HL-60/S4 treated with phorbol 12-myristate 13-acetate at 8.2 ng/mL for 4 days and 3 days (cell line): ENCODE results near the gene SIX1.

Experiments
- in situ Hi-C: fragments of 300-500 bp; cut with MboI; formaldehyde crosslinking; loops from 2 replicates; pipeline ENCODE4 v1.15.0; 2022; ENCODE audit warnings: low sequenced_read_pairs

SIX1 gene

GRCh38 chr14:60643463-60644314, 5.6 kb downstream of the SIX1 start:
- in situ Hi-C loops, result loop anchor here (25.0 kb wide), 1 partner anchor 619 kb away; no protein-coding TSS in a partner anchor

DNA sequence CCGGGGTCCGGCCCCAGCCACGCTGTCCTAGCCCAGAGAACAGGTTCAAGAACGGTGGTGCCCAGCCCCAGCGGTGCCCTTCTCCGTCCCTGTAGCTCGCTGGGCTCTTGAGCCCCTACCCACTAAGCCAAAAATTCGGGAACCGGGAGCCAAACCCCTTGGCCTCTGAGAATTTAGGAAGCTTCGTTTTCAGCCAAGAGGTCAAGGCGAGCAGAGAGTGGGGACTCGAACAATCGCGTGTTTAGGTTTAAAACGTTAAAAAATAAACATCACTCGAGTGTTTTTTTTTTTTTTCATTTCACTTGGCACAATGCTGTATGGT, 6.2 kb downstream of the SIX1 start:
- in situ Hi-C loops, result loop anchor here (25.0 kb wide), 1 partner anchor 619 kb away; no protein-coding TSS in a partner anchor

DNA sequence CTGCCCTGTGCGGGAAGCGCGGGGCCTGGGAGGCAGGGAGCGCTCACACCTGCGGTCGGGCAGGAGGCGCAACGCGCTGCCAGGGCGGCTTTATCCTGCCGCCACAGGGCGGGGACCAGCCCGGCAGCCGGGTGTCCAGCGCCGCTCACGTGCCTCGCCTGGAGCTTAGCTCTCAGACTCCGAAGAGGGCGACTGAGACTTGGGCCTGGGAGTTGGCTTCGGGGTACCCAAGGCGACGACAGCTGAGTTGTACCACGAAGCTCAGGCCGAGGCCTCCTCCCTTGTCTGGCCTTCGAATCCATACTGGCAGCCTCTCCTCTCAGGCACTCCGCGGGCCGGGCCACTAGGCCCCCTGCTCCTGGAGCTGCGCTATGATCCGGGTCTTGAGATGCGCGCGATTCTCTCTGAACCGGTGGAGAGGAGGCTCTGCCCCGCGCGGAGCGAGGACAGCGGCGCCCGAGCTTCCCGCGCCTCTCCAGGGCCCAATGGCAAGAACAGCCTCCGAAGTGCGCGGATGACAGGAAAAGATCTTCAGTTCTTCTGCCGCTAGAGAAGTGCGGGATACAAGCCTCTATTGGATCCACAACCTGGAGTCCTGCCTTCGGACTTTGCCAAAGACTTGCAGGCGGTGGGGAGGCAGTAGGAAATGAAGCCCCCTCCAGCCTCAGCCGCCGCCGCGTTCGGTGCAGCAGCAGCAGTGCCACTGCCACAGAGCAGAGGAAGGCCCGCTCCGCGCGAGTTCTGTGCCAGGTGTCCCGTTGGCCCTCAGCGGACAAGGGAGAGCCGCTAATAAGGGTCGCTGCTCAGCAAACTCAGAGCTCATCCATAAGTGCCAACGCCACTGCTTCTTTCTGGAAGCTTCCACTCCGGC, 6.8 kb downstream of the SIX1 start:
- in situ Hi-C loops, result loop anchor here (25.0 kb wide), 1 partner anchor 620 kb away; no protein-coding TSS in a partner anchor

DNA sequence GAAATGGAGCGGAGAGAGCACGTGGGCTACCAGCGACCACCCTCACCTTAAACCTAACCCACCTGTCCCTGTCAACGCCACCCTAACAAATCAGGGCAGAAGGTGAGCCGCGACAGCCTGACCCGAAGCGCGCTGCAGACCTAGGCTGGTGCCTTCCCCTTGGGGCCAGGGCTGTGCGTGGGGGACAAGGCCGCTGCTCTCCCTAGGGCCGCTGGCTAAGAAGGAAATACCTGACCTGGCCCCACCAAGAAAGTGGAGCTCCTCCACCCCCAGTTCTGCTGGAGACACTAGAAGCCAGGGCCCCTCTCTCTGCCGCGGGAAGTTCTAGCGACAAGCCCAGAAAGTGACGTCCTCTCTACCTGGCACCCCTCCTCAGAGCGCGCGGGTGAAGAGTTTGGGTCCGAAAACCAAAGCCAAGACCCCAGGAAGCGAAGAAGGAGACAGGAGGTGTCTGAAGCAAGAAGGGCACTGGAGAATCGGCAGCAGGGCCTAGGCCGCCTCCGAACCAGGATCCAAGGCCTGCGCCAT, 7.5 kb downstream of the SIX1 start:
- in situ Hi-C loops, result loop anchor here (25.0 kb wide), 1 partner anchor 620 kb away; no protein-coding TSS in a partner anchor

GRCh38 chr14:60640859-60641741, 8.2 kb downstream of the SIX1 start:
- in situ Hi-C loops, result loop anchor here (25.0 kb wide), 1 partner anchor 621 kb away; no protein-coding TSS in a partner anchor

GRCh38 chr14:60639674-60640073, 9.6 kb downstream of the SIX1 start:
- in situ Hi-C loops, result loop anchor here (25.0 kb wide), 1 partner anchor 623 kb away; no protein-coding TSS in a partner anchor

DNA sequence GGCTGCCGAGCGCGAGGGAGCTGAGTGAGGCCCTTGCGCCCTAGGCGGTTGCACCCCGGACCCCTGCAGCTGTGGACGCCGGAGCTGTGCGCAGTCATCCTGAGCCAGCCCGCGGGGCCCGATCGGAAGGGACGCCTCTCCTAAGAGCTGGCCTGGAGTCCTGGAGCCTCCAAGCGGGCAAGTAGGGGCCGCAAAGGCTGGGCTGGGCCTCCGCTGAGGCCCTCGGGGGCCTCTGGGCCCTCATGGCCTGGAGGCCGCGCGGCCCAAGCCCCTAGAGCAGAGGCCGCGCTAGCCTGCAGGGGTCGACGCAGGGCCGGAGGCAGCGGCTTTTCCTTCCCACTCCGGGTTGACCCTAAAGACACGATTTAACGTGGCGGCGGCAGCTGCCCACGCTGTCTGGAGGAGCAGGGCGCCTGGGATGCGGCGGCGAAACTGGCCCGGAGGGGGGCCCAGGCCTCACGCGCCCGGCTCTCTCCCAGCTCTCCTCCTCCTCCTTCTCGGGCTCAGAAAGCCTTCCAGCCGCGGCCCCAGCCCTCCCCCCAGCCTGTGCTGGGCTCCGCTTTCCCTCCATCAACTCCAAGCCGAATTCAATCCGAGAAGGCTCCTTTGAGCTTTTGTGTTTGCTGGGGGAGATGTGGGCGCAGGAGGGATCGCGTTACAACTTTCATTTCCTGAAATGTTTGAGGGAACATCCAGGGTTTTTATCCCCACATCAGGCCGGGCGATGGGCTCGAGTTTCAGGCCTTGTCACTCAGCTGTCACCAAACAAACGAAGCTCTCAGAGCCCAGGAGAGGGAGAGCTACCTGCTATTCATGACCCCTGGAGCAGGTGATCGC, 11.6 kb downstream of the SIX1 start:
- in situ Hi-C loops, result loop anchor here (25.0 kb wide), 1 partner anchor 625 kb away; no protein-coding TSS in a partner anchor

DNA sequence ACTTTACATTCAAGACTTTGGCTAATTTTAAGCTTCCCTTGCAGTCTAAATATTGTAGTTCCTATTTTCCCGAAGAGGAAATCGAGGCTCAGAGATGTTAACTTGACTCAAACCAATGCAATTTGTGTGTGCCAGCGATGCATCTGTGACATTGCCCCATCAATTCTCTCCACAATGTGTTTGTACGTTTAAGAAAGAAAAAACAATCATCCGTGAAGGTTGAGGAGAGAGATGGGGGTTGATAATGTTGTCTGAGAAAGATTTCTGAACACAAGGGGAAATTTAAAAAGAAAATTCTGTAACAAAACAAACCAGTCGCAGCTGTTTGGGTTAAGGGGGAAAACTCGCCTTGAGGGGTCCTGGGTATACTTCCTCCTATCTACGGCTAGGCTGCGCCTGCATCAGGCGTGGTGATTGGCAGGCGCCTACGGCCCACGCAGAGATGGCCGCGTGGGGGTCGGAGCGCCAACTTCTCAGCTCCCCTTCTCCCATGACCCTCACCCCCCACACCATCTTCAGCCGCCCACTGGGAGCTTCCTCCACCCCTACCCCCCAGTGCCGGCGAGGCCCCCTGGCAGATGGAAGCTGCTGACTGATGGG, 12.3 kb downstream of the SIX1 start:
- in situ Hi-C loops, result loop anchor here (25.0 kb wide), 1 partner anchor 625 kb away; no protein-coding TSS in a partner anchor

DNA sequence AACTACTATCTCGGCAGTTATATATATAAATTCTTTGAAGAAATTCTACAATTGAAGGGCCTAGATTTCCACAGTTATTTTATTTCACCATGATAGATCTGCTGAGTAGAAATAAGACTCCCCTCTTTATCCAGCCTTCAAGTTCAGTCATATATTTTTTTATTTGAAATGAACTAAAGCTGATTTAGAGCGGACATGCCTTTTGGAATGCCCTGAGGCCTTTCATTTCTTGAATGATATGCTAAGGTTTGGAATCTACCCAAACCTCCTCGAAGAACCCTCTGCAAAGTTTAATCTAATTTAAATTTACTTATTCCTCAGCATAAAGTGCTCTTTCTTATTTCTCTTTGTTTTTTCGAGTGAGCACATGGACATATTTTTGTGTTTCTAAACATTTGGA, 15.1 kb downstream of the SIX1 start:
- in situ Hi-C loops, result loop anchor here (25.0 kb wide), 1 partner anchor 628 kb away; no protein-coding TSS in a partner anchor

DNA sequence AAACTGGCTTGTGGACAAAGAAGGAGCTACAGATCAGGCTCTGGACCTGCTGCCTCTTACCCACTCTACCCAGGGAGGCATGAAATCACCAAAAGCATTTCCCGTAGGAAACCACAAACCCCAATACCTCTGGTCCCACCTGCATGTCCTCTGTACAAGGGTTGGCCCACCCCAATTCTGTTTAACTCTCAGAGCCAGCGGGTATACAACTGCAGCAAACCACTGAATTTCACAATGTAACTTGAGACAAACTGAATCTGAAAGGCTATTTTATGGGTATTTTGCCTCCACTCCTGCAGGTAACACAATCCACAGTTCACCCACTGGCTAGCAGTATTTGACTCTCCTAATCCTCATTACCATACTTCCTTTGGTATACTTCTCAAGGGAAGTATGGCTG, 16.5 kb downstream of the SIX1 start:
- in situ Hi-C loops, result loop anchor here (25.0 kb wide), 1 partner anchor 630 kb away; no protein-coding TSS in a partner anchor

DNA sequence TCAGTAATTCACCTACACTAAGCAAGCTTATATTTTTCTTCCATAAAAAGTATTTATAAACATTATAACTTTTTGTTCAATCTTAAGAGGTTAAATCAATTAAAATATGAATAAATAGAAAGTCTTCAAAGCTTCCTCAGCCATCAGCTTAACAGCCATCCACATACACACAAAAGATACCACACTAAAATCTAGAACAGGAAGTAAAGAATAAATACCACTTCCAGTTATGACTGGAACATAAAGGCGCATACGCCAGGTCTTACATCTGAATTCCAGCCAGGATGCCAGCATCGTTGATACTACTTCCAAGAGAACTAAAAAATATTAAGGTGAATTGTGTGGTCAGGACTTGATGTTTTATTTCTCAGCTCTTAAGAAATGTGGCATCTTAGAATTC, 17.0 kb downstream of the SIX1 start:
- in situ Hi-C loops, result loop anchor here (25.0 kb wide), 1 partner anchor 630 kb away; no protein-coding TSS in a partner anchor

DNA sequence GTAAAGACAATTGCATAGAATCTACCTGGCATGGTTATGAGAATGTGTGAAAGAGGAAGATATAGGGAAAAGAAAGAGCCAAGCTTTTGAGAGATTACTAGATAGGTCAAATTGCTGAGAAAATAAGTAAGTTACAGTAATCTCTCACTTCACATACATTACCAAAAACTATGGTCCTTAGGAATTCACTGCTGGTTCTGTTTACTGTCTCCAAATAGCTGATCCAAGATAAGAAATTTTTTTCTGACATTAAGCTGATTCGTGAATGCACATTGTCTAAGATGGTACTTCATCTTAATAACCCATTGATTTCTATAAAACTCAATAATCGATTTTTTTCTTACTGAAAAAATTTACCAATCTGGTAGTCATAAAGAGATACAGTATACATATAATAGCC, 17.4 kb downstream of the SIX1 start:
- in situ Hi-C loops, result loop anchor here (25.0 kb wide), 1 partner anchor 630 kb away; no protein-coding TSS in a partner anchor

DNA sequence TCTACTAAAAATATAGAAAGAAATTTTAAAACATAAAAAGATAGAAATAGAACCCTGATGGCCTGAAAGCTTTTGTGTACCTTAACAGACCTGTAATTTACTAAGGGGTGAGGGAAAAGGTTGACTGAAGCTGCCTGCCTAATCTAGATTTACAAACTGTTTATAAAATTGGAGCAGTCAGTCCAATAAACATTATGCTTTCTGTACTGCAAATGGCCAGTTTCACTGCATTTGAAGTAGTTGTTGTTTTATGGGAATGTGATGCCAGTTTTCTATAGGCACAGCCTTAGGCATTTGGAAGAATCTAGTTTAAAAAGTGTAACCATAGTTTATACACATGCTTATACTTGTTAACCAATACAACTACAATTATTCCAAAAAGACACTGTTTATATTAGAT, 19.1 kb downstream of the SIX1 start:
- in situ Hi-C loops, result loop anchor here (25.0 kb wide), 1 partner anchor 632 kb away; no protein-coding TSS in a partner anchor

DNA sequence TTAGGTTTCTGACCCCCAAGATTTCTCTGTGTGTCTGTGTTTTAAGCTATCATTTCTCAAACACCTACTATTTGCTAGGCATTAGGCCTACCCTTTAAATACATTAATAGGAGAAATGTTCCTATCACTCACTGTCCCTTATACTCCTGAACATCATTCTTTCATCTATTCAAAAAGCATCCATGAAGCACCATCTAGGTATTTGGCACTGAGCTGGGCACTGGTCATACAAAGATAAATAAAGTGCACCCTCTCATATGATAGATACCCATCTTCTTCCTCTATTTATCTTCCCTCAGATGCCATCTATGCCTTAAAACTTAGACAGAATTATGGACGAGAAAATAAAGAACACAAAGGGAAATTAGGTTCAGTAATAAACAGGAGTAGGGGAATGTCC, 20.4 kb downstream of the SIX1 start:
- in situ Hi-C loops, result loop anchor here (10.0 to 25.0 kb wide), 2 partner anchors 396 to 633 kb away; no protein-coding TSS in a partner anchor

GRCh38 chr14:60622917-60623257, 26.4 kb downstream of the SIX1 start:
- in situ Hi-C loops, result loop anchor here (10.0 kb wide), 1 partner anchor 402 kb away; no protein-coding TSS in a partner anchor

DNA sequence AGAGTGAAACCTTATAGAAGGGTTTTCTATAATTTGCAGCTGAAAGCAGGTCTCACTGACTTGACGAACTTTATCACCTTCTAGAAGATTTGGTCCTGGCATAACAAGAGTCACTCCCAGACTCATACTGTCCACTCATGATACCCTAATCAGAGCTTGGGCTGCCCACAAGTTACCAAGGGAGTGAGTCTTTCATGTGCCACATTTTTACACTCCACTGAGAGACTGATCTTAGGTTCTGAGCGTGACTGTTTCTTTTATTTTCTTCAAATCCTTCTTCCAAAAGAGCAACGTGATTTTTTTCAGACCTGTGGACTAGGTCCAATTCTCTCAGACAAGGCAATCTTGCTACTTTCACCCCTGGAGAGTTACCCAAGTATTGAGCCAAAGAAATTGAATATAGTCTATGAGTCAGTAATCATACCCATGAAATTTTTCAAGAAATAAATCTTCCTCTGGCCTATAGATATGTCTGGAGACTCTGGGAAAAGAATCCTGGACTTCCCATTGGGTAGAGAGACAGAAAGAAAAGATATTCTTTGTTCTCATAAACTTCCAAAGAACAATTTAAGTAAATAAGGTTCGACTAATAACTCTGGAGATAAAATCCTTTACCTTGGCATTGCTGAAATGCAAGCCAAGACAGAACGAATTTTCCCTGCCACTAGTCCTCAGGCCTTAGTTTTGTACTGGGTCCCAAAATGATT, 26.9 kb downstream of the SIX1 start:
- in situ Hi-C loops, result loop anchor here (10.0 kb wide), 1 partner anchor 402 kb away; no protein-coding TSS in a partner anchor

- in situ Hi-C loops, result loop anchor here (10.0 kb wide), 1 partner anchor 403 kb away; no protein-coding TSS in a partner anchor
Measured at GRCh38 chr14:60621386-60621785, 27.9 kb downstream of the SIX1 start.

GRCh38 chr14:60618241-60618640, 31.0 kb downstream of the SIX1 start:
- in situ Hi-C loops, result no loop called here
